NB4 (cell line): ENCODE measurements around the gene LRRC55.

ENCODE experiments used
- MYC ChIP-seq: IDR thresholded peaks from 2 replicates; pipeline ENCODE4 v1.6.1; 2011; ENCODE audit warnings: low read depth, low read length
- POLR2A ChIP-seq: IDR thresholded peaks from 2 replicates; pipeline ENCODE4 v1.6.1; 2011; ENCODE audit warnings: mild to moderate bottlenecking; ENCODE audit not compliant: insufficient read length; ENCODE audit errors: extremely low read depth
- TF ChIP-seq, protein P1 (sequence below): IDR thresholded peaks from one replicate; pipeline ENCODE4 v1.5.1; 2012; ENCODE audit warnings: low read depth, low read length

DNA sequence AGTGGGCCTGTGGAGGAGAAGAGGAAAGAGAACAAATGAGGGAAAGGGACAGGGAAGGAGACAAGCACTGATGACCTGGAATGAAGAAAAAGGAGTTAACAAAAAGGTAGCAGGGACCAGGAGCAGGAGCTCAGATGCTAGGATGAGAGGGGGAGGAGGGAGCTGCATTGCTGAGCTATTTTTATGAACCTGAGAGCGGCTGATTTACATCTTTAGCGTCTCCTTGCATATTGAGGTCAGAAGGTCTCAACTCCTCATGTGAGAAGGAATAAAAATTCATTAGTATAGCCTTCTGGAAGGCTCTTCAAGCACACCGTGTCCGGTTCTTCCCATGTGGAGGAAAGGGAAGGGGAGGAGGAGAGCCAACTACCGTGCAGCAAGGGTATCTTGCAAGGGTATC lies 33.1 kb upstream of the LRRC55 start:
- TF ChIP-seq MYC: no peak
- TF ChIP-seq, protein P1, sequence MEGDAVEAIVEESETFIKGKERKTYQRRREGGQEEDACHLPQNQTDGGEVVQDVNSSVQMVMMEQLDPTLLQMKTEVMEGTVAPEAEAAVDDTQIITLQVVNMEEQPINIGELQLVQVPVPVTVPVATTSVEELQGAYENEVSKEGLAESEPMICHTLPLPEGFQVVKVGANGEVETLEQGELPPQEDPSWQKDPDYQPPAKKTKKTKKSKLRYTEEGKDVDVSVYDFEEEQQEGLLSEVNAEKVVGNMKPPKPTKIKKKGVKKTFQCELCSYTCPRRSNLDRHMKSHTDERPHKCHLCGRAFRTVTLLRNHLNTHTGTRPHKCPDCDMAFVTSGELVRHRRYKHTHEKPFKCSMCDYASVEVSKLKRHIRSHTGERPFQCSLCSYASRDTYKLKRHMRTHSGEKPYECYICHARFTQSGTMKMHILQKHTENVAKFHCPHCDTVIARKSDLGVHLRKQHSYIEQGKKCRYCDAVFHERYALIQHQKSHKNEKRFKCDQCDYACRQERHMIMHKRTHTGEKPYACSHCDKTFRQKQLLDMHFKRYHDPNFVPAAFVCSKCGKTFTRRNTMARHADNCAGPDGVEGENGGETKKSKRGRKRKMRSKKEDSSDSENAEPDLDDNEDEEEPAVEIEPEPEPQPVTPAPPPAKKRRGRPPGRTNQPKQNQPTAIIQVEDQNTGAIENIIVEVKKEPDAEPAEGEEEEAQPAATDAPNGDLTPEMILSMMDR: no peak
- TF ChIP-seq POLR2A: no peak
